Muscle layer of colon (tissue), 2 donors: Measurements from ENCODE around the gene GUK1.

ENCODE experiments used
- H3K27ac ChIP-seq: one replicate; pipeline ENCODE4 v1.7.0; 2013; ENCODE audit warnings: low read depth, mild to moderate bottlenecking, low read length, moderate library complexity
- H3K27me3 ChIP-seq, 2 donors: one replicate each; pipeline ENCODE4 v1.7.0; 2013; ENCODE audit warnings: low read length in 2 of 2, mild to moderate bottlenecking in 2 of 2; ENCODE audit not compliant: insufficient read depth in 2 of 2, control insufficient read depth in 1 of 2
- H3K36me3 ChIP-seq: one replicate; pipeline ENCODE4 v1.7.0; 2013; ENCODE audit warnings: mild to moderate bottlenecking, low read length; ENCODE audit not compliant: insufficient read depth
- H3K4me1 ChIP-seq: one replicate; pipeline ENCODE4 v1.7.0; 2013; ENCODE audit warnings: mild to moderate bottlenecking, low read length; ENCODE audit not compliant: insufficient read depth
- H3K4me3 ChIP-seq, 2 donors: one replicate each; pipeline ENCODE4 v1.7.0; 2013; ENCODE audit warnings: low read length in 2 of 2, low read depth in 1 of 2, mild to moderate bottlenecking in 1 of 2, moderate library complexity in 1 of 2
- H3K9ac ChIP-seq: one replicate; pipeline ENCODE4 v1.7.0; 2013; ENCODE audit warnings: low read length
- H3K9me3 ChIP-seq: one replicate; pipeline ENCODE4 v1.7.0; 2013; ENCODE audit warnings: mild to moderate bottlenecking, low read length
- donor health status: abdominal sarcoma.
- donor health status: Adenocarcinoma of cecum.

GUK1 gene, protein sequence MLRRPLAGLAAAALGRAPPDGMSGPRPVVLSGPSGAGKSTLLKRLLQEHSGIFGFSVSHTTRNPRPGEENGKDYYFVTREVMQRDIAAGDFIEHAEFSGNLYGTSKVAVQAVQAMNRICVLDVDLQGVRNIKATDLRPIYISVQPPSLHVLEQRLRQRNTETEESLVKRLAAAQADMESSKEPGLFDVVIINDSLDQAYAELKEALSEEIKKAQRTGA

DNA sequence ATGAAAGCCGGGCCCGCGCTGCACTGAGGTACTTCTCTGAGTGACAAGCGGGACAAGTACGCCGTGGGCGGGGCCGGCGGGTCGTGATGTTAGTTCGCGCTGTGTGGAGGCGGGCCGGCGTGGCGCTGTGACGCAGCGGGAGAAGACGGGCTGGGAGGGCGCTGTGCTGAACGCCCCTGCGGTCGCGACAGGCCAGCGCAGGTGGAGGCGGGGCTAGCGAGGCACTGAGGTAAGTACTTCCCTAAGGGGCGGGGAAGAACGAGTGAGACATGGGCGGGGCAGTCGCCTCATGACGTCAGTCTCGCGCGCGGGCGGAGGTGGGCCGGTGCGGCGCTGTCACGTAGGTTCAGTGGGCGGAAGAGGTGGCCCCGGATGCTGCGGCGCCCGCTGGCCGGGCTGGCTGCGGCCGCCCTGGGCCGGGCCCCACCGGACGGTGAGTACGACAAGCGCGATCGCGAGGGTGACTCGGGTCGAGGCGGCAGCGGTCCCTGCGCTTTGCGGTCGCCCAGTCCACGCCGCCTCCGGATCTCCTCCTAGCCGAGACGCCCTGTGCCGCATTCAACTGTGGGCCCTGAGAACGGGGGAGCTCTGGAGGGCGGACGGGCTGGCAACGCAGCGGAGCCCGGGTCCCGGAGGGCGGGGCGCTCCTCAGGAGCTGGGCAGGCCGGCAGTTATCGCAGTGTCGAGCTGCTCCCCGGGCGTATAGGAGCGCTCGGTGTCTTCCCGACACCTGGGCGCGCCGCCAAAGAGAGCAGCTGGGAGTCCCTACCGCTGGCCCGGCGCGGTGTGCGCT is at the start of gene GUK1:
Gene GUK1 (plus strand): TSS at position 349 of the 793 bp plus-strand sequence. CDS start 24 bp downstream, at position 373.
- Histone ChIP-seq H3K27me3 (no peaks in the 10 kb centered on the region), H3K4me1 (peaks cover 28% of the 10 kb centered on the region), H3K9ac (peak within 1 kb of the TSS; percentile 84), H3K4me3 (peak within 1 kb of the TSS; percentile 61 to 73), H3K27ac (peak within 1 kb of the TSS; percentile 84), H3K9me3 (no peaks in the 10 kb centered on the region), H3K36me3 (peaks cover 5% of the 10 kb centered on the region)

DNA sequence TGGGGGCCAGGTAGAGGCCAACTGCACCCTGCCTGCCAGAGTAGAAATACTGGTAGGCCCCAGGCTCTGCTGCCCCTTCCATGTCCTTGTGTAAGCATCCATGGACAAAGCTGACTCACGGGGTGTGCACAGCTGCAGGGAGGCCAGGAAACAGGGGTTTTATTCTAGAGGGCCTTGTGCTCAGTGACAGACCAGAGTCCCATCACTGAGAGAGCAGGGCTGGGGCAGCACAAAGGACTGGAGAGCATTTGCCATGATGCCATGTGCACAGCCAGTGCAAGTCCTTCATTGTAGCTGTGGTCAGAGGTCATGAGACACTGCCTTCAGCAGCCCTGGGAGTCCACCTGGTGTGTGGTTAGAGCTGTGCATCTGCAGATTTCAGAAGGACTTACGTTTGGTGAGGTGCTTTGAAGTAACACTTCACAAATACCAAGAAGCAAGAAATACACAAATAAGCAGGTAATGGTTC is 49.4 kb upstream of the GUK1 start:
- H3K36me3 ChIP-seq, result peaks cover 6% of the 10 kb centered on the region
- peaks cover 67% of the 10 kb centered on the region for H3K4me1 ChIP-seq
- H3K4me3 ChIP-seq, result no peak overlapping the region
- H3K9ac ChIP-seq, result no peak overlapping the region
- no peak overlapping the region for H3K27ac ChIP-seq
- peaks cover 3% of the 10 kb centered on the region for H3K9me3 ChIP-seq
- H3K27me3 ChIP-seq, result no peaks in the 10 kb centered on the region

DNA sequence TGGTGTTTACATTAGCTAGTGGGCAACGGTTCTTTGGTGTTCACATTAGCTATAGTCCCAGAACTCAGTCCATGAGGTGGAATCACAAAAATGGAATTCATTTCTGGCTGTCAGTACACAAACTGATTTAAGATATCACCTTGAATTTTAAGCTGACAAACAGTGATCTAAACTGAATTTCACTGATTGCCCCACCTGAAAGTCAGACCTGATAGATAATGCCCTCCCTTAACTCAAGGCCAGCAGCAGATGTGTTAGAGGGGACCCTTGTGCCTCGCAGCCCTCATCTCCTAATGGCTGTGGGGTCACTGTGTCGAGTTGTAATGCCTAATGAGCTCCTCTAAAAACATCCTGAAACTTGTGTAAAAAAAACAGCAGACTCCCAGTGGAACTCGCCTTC is 49.0 kb upstream of the GUK1 start:
- Histone ChIP-seq H3K4me1 (peaks cover 65% of the 10 kb centered on the region), H3K4me3 (no peak overlapping the region), H3K9ac (no peak overlapping the region), H3K27ac (no peak overlapping the region), H3K27me3 (no peaks in the 10 kb centered on the region), H3K9me3 (peaks cover 3% of the 10 kb centered on the region), H3K36me3 (peaks cover 7% of the 10 kb centered on the region)

DNA sequence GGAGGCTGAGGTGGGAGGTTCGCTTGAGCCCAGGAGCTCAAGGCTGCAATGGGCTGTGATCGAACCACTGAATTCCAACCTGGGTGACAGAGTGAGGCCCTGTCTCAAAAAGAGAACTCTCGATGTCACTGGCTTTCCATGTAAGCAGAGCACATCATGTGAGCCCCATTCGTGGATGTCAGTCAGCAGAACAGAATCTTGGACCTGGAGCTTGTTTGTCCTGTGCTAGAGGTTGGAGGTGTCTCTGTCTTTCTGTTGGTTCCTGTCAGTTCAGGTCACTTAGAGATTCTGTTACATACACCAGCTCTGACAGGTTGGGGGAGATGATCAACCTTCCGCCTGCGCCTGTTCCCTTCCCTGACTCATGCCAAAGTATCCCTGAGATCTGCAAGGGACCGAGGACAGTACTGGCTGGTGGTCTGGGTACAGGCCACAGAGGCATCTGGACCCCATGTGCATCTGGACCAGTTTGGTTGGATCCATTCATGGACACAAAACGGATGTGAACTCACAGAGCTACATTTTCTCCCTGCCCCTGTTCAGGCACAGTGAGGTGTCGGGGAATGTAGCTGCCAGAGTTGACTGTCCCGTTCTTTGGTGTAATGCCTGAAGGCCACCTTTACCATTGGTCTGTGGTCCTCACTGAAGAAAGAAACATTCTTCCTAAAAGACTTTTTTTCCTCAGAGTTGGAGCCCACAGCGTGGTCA is 47.6 kb upstream of the GUK1 start:
- Histone ChIP-seq H3K9me3 (peaks cover 3% of the 10 kb centered on the region), H3K36me3 (peaks cover 12% of the 10 kb centered on the region), H3K9ac (no peak overlapping the region), H3K4me1 (peaks cover 55% of the 10 kb centered on the region), H3K27ac (no peak overlapping the region), H3K27me3 (no peaks in the 10 kb centered on the region), H3K4me3 (no peak overlapping the region)

DNA sequence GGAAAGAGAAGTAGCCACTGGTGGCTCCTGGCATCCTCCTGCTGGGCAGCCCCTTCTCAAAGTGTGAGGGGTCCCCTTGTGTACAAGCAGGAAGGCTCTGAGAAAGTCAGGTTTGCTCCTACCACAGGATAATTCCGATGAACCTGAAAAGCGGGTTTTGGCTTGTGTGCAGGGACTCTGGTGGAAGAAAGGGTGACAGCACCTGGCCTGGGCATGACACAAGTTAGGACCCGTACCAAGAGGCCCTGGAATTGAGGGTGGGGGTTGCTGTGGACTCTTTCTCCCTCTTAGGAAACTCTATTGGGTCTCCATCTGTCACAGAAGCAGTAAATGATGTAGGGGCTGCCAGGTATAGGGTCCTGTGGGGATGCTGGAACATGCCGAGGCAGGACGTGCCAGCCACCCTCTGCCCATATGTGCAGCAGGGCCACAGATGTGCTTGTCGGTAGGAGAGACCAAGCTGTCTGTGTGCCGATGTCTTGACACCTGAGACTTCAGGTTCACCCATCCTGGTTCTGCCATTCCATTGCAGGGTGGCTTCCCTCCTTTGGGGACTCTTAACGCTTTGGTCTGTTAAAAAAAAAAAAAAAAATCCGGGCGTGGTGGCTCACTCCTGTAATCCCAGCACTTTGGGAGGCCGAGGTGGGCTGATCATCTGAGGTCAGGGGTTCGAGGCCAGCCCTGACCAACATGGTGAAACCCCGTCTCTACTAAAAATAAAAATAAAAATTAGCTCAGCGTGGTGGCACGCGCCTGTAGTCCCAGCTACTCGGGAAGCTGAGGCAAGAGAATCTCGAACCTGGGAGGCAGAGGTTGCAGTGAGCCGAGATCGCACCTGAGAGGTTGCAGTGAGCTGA is 46.8 kb upstream of the GUK1 start:
- no peaks in the 10 kb centered on the region for H3K27me3 ChIP-seq
- no peak overlapping the region for H3K4me3 ChIP-seq
- H3K27ac ChIP-seq, result no peak overlapping the region
- H3K9me3 ChIP-seq, result peaks cover 3% of the 10 kb centered on the region
- H3K4me1 ChIP-seq, result peaks cover 47% of the 10 kb centered on the region
- H3K9ac ChIP-seq, result no peak overlapping the region
- H3K36me3 ChIP-seq, result peaks cover 19% of the 10 kb centered on the region

DNA sequence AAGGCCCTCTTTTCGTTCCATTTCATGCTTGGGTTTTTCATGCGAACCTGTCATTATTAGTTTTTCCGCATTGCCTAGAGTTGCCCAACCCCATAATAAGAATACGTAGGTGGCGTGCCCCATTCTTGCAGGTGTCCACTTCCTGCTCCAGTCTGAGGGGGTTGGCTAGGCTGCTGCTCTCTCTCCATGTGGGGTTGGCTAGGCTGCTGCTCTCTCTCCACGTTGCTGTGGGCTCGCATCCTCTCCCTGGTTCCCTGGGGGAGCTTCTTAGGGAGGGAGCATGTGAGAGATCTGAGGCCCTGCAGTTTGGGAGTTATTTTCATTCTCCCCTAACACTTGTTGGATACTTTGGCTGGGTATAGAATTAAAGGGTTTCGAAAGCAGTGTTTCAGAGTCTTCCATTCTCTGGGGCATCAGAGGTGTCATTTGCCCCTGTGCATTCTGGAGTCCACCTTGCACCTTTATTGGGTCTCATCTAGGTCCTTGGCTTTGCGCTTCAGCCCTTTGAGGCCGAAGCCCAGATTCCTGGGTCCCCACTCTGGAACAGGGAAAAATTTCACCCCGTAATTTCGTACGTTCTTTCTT is 45.6 kb upstream of the GUK1 start:
- H3K4me1 ChIP-seq, result peaks cover 35% of the 10 kb centered on the region
- H3K9me3 ChIP-seq, result peaks cover 3% of the 10 kb centered on the region
- H3K36me3 ChIP-seq, result peaks cover 25% of the 10 kb centered on the region
- H3K27ac ChIP-seq, result no peak overlapping the region
- no peak overlapping the region for H3K4me3 ChIP-seq
- no peak overlapping the region for H3K9ac ChIP-seq
- no peaks in the 10 kb centered on the region for H3K27me3 ChIP-seq

DNA sequence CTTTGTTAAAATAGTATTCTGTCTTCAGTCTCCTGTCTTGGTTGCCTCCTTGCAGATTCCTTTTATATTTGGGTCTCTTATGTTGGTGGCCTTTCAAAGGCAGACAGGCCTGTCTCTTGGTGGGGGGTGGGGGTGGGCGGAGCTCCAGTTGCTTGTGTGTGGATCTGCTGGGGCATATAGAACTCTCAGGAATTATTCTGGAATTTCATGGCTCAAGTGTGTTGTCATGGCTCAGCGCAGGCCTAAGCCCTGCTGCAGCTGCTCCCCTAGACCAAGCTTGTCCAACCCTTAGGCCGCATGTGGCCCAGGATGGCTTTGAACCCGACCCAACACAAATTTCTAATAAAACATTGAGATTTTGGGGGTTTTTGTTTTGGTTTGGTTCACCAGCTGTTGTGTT is 44.9 kb upstream of the GUK1 start:
- H3K4me1 ChIP-seq, result peaks cover 28% of the 10 kb centered on the region
- H3K36me3 ChIP-seq, result peaks cover 32% of the 10 kb centered on the region
- H3K9me3 ChIP-seq, result peaks cover 3% of the 10 kb centered on the region

DNA sequence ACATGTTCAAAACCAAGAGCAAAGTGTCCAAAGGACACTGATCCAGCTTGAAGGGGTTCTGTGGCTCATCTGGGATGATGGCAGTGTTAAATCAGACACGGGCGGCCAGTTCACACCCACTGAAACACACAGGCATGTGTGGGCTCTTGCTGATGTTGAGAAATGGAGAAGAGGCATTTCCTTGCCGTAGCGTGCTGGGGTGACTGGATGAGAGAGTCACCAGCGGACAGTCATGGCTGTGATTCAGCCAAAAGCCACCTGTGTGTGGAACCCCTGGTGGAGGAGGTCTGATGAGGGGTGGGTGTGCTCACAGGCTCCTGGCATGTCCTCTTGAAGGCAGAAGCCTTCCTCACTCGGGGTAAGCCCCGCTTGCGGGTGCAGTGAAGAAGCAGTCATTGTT is 44.1 kb upstream of the GUK1 start:
- Histone ChIP-seq H3K9ac (no peak overlapping the region), H3K4me3 (no peak overlapping the region), H3K27ac (no peak overlapping the region), H3K4me1 (peaks cover 20% of the 10 kb centered on the region), H3K36me3 (peaks cover 36% of the 10 kb centered on the region), H3K9me3 (peaks cover 3% of the 10 kb centered on the region), H3K27me3 (no peaks in the 10 kb centered on the region)

More for the DNA sequence above, 44.9 kb upstream of the GUK1 start:
- no peak overlapping the region for H3K9ac ChIP-seq
- no peaks in the 10 kb centered on the region for H3K27me3 ChIP-seq
- no peak overlapping the region for H3K27ac ChIP-seq
- no peak overlapping the region for H3K4me3 ChIP-seq

DNA sequence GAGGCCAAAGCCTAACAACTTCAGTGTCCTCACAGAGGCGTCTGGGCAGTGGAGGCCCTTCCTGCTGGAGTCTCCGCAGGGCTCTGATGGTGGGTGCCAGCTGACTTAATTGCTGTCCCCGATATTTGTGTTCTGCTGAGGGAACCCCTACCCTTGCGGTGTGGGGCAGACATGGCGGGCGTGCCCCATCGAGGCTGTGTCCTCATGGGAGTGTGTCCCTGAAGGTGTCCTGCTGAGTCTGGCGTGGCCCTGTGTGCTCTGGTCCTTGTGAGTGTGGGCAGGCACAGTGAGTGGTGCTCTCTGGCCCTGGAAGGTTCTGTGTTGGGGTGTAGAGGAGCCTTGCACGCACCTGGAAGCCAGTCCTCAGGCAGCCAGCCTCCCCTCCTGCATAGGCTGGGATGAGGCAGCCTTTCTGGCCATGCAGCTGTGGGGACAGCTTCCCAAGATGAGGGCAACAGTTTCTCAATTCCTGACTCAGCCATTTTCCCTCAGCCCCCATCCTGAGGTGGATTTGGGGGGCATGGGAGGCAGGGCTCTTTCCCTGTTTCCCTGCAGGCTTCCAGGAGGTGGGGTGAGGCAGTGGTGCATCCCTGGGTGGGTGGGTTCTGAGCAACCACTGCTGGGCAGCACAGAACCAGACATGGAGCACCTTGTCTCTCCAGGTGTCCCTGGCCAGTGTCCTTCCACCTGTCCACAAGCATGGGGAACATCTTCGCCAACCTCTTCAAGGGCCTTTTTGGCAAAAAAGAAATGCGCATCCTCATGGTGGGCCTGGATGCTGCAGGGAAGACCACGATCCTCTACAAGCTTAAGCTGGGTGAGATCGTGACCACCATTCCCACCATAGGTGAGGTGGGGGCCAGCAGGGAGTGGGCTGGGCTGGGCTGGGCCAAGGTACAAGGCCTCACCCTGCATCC is 43.4 kb upstream of the GUK1 start:
- H3K4me1 ChIP-seq, result peaks cover 18% of the 10 kb centered on the region
- H3K27me3 ChIP-seq, result no peaks in the 10 kb centered on the region
- H3K9me3 ChIP-seq, result peaks cover 3% of the 10 kb centered on the region
- no peak overlapping the region for H3K9ac ChIP-seq
- no peak overlapping the region for H3K27ac ChIP-seq
- peaks cover 40% of the 10 kb centered on the region for H3K36me3 ChIP-seq
- H3K4me3 ChIP-seq, result no peak overlapping the region
